ENCODE data around the gene CTDSPL.

GRCh38 chr3:38032328-38032865 is 170.7 kb downstream of the CTDSPL start:
- TF ChIP-seq CTCF (IDR thresholded peaks at IDR 0.05) (no peak), POLR2AphosphoS5 (IDR thresholded peaks at IDR 0.05) (no peak)

Data from sigmoid colon (tissue), 4 donors.